Colon (tissue), 2 donors: ENCODE results near the gene ANKRD40CL.

Experiments
- FAIRE-seq: peaks from 2 replicates; lab custom pipeline; 2012; peaks lifted over from hg19 to GRCh38; lab: Jason Lieb, UNC
- donor health status: control.
- donor health status: control.

The ANKRD40CL gene

DNA sequence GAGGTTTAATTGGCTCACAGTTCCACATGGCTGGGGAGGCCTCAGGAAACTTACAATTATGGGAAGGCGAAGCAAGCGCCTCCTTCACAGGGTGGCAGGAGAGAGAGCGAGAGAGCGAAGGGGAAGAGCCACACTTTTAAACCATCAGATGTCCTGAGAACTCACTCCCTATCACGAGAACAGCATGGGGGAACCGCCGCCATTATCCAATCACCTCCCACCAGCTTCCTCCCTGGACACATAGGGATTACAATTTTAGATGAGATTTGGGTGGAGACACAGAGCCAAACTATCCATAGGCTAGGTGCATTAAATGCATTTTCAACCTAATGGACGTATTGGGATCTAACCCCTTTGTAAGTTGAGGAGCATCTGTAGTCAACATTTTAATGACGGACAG is 54.7 kb downstream of the ANKRD40CL start:
- no peak for FAIRE-seq
